Gastroesophageal sphincter (tissue), 3 donors: Measurements from ENCODE around the gene GIPC3.

ENCODE experiments used
- POLR2A ChIP-seq, 2 donors: fragments of 450-650 bp; IDR thresholded peaks; one replicate each; pipeline ENCODE4 v1.6.1; 2017; ENCODE audit warnings: antibody characterized with exemption in 2 of 2, mild to moderate bottlenecking in 2 of 2, moderate library complexity in 1 of 2
- POLR2AphosphoS5 ChIP-seq: sonication (generic); formaldehyde crosslinking; IDR thresholded peaks from one replicate; pipeline ENCODE4 v1.6.1; 2017; ENCODE audit warnings: antibody characterized with exemption
- TF ChIP-seq, protein P1 (sequence below), 4 experiments: fragments of 200-600 bp in 2 of 4; fragments of 450-650 bp in 2 of 4; sonication (generic) in 1 of 4; IDR thresholded peaks; one replicate each; pipeline ENCODE4 v1.5.1; 2017 to 2019; ENCODE audit warnings: antibody characterized with exemption in 4 of 4, mild to moderate bottlenecking in 2 of 4, moderate library complexity in 2 of 4

GRCh38 chr19:3620145-3620816 lies 35.0 kb downstream of the GIPC3 start:
- TF ChIP-seq, protein P1, sequence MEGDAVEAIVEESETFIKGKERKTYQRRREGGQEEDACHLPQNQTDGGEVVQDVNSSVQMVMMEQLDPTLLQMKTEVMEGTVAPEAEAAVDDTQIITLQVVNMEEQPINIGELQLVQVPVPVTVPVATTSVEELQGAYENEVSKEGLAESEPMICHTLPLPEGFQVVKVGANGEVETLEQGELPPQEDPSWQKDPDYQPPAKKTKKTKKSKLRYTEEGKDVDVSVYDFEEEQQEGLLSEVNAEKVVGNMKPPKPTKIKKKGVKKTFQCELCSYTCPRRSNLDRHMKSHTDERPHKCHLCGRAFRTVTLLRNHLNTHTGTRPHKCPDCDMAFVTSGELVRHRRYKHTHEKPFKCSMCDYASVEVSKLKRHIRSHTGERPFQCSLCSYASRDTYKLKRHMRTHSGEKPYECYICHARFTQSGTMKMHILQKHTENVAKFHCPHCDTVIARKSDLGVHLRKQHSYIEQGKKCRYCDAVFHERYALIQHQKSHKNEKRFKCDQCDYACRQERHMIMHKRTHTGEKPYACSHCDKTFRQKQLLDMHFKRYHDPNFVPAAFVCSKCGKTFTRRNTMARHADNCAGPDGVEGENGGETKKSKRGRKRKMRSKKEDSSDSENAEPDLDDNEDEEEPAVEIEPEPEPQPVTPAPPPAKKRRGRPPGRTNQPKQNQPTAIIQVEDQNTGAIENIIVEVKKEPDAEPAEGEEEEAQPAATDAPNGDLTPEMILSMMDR (IDR thresholded peaks at IDR 0.05), result no peak
- TF ChIP-seq POLR2A (IDR thresholded peaks at IDR 0.05) (no peak), POLR2AphosphoS5 (no peak)
